GM18526 (cell line): ENCODE results near the gene BMP4.

Experiments used
- POLR2A ChIP-seq: IDR thresholded peaks from 3 replicates; pipeline ENCODE4 v1.6.1; 2011; ENCODE audit not compliant: insufficient read length; ENCODE audit errors: extremely low read depth

The BMP4 gene

GRCh38 chr14:53956427-53957201, at the start of gene BMP4:
TSS of gene BMP4 (minus strand) at chr14:53956825. CDS start at chr14:53952222, 4,603 bp downstream.
- no peak for TF ChIP-seq POLR2A

DNA sequence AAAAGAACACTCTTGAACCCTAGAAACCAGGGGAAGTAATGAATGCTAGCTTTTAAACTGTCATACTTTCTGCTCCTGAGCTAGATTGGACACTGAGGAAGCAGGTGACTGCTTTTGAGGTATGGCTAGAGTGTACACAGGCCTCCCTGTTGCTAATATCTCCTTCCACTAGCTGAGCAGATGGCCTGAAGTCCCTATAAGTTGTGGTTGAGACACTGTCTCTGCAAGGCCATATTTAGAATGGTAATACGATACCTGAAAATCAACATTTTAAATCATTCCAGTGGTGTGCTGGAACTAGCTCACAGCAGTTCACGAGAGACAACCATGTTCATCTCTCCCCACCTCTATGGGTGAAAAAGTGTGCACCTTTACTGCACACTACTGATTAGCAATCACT, 46.4 kb upstream of the BMP4 start:
- no peak for TF ChIP-seq POLR2A

GRCh38 chr14:54002653-54003052, 46.0 kb upstream of the BMP4 start:
- no peak for TF ChIP-seq POLR2A

GRCh38 chr14:54001189-54001878, 44.7 kb upstream of the BMP4 start:
- TF ChIP-seq POLR2A = no peak

- TF ChIP-seq POLR2A = no peak
Measured at GRCh38 chr14:54000341-54000811, 43.8 kb upstream of the BMP4 start.

DNA sequence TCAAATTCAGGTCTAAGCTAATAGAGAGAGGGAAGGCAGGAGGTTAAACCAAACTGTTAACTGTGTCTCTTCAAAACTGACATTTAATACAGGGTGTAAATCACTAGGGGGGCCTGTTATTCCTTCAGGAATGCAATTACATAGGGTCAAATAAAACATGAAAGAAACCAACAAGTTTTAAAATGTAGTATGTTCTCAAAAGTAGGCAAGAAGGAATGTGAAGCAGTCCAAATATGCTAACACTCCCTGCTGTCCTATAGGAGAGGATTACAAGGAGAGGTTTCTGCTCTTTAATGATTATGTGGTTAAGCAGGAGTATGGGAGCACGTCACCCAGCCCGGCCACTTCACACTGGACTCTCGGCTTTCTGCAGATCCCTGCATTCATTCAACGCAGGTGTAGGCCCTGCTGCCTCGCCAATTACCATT, 42.5 kb upstream of the BMP4 start:
- TF ChIP-seq POLR2A = no peak

DNA sequence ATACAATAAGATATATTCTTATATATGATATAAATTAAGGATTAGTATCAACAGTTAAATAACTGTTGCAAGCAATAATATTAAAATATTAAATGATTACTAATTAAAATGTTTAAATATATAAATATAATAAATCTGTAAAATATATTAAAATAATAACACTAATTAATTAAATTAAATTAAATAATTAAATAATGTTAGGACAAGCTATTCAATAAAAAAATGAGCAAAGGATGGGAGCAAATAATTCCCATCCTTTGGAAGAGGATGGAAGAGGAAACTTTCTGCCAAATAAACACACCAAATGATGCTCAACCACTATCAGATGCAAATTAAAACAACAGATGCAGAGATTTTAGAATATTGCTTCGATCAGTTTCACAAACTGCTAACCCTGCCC, 39.4 kb upstream of the BMP4 start:
- TF ChIP-seq POLR2A = no peak

- TF ChIP-seq POLR2A = no peak
Measured at GRCh38 chr14:53993920-53994607, 37.4 kb upstream of the BMP4 start.

DNA sequence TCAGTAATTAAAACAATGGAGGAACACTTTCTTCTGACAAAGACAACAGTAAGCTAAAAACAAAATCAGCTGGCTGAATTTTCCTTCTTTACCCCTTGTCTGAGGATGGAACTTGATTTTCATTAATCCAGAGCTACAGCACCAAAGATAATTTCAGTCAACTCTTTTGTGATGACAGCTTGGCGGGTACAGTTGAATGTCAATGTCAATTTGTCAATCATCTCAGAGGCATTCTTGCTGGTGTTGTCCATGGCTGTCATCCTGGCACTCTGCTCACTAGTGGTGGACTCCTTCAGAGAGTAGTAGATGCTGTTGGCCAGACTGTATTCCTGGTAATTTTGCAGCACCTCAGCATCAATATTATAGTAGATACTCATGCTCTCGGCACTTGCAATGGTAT, 34.4 kb upstream of the BMP4 start:
- TF ChIP-seq POLR2A = no peak

- TF ChIP-seq POLR2A = no peak
Measured at GRCh38 chr14:53983112-53983511, 26.5 kb upstream of the BMP4 start.

GRCh38 chr14:53982546-53982945, 25.9 kb upstream of the BMP4 start:
- no peak for TF ChIP-seq POLR2A

DNA sequence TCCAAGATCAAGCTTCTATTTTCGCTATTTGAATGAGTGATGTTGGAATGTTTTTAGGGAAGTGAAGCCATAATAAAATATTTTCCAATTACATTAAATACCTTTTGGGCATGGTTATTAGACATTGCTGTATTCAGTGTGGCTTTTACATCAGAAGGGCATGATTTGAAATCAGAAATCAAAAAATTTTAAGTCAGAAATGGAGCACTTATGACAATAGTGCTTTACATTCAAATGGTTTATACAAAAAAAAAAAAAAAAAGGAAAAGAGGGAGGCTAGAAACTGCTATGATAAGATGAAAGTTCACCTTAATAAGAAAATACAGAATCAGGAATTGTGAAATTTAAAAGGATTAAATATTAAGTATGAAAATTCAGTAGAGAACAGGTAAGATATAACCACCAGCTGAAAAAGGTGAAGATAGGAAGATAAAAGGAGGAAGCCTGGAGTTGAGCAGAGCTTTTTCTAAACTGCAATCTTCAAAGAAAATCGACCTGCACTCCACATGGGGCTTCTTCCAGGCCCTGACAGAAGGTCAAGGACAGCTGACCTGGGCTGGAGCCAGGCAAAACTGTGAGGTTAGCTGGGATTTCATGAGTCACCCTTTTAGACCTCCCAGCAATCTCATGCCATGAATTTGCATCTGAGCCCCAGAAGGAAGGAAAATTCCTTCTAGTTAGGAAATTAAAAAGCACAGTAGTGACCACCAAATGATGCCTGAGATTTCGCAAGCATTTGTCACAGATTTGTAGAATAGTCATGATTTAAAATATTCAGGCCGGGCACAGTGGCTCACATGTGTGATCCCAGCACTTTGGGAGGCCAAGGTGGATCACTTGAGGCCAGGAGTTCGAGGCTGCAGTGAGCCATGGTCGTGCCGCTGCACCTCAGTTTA, 23.4 kb upstream of the BMP4 start:
- no peak for TF ChIP-seq POLR2A

DNA sequence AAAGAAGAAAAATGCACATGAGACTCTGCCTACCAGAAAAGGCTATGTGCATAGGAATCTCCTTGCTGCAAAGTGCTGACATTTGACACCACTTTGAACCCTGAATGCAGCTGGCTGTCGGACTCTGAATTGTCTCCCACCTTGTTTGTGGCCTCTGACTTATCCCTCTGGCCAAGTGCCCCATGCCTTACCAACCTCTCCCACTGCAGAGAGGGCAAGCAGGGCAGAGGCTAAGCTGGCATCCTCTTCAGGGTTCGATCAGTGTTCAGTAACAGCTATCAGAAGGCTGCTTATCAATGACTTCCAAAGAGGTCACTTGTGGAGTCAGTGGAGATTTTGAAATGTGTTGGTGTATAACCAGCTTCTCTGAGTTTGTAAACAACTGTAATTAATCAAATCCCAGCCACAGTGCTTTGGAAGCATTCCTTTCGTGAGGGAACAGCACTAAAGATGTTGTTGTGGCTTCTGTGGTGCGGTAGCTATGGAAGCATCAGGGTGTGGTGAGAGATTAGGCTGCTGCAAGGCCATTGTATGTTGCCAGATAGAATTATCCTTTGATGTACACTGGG, 22.6 kb upstream of the BMP4 start:
- no peak for TF ChIP-seq POLR2A

GRCh38 chr14:53978194-53978593, 21.6 kb upstream of the BMP4 start:
- TF ChIP-seq POLR2A = no peak
